T-helper 2 cell (primary cell): ENCODE data around the gene PTPRN2.

ENCODE experiments used
- DNase-seq, 5 experiments: peaks; one replicate each; pipeline versions ENCODE4 v3.0.0 to v3.0.0-alpha.2; 2012 to 2022

PTPRN2 gene

DNA sequence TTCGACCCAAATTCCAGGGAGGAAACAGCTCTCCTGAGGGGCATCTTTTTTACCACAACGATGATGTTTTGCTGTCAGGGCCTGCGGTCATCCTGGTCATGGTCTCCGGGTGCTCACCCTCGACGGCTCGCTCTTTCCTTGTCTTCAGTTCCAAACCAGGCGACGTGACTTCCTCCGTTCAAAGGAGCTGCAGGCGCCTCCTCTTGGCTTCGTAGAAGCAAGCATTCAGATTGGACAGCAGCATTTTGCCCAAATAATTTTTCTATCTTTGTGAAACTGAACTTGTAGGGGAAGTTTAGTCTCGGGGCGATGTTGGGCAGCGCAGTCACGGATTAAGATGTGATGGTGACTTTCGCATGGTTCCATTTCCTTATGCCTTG is 1042.0 kb downstream of the PTPRN2 start:
- no peak for DNase-seq

- DNase-seq = no peak
These were observed 1042.5 kb downstream of the PTPRN2 start for GRCh38 chr7:157544980-157545680.

- DNase-seq = no peak
These were observed 1043.4 kb downstream of the PTPRN2 start for GRCh38 chr7:157544226-157544625.

- DNase-seq = no peak
These were observed 1043.8 kb downstream of the PTPRN2 start for GRCh38 chr7:157543791-157544190.

DNA sequence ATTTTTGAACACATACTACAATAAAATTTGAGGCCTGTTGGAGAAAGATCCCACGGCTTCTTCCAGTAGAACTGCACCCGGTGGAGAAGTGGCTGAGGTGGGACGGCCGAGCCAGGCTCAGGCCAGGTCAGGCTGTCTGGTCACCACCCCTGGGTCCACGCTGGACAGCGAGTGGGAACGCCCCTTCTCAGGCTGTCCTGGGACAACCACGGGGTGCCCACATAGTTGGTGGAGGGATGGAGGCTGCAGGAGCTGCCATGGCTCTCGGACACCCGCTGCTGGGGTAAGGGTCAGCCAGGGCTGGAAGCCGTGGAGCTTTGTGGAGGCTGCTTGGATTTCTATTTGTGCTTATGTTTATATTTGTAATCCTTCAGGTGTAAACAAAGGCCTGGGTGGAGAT is 1044.3 kb downstream of the PTPRN2 start:
- DNase-seq = no peak

DNA sequence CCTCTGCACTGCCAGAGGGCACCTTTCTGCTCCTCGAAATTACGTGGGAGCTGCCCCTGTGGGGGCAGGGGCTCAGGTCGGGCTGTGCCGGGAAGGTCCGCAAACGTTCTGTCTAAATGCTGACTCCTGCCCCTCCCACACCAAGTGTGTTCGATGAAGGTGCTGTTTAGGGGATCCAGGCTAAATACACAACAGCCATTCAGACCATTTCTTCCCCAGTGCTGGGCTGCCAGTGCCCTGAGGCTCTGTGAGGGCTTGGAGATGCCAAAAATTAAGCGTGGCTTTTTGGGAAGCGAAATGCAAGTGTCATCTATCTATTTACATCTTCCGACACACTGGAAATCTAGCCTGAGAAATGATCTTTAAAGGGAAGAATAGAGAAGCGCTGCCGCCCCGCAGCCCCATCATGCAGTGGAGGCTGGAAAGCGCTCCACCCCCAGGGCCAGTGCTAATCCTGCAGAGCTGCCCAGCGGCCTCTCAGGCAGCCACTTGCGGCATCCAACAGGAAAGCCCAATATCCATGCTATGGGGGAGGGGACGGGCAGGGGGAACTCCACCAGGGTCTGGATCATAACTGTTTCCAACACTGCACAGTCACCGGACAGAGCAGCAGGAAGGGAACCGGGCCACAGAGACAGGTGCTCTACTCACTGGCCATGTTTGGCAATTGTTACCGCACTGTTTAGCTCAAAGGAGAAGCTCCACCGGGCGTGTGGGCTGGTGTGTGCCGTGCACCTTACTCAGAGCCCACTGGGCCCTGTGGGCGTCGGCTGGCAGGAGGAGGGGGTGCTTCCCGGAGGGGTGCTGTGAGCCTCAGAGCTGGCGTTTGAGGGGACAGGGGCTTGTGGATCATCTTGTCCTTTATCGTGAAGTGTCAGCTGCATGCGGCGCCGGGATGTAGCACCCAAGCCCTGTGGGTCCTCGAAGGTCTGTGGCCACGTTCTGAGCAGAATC is 1045.3 kb downstream of the PTPRN2 start:
- no peak for DNase-seq

DNA sequence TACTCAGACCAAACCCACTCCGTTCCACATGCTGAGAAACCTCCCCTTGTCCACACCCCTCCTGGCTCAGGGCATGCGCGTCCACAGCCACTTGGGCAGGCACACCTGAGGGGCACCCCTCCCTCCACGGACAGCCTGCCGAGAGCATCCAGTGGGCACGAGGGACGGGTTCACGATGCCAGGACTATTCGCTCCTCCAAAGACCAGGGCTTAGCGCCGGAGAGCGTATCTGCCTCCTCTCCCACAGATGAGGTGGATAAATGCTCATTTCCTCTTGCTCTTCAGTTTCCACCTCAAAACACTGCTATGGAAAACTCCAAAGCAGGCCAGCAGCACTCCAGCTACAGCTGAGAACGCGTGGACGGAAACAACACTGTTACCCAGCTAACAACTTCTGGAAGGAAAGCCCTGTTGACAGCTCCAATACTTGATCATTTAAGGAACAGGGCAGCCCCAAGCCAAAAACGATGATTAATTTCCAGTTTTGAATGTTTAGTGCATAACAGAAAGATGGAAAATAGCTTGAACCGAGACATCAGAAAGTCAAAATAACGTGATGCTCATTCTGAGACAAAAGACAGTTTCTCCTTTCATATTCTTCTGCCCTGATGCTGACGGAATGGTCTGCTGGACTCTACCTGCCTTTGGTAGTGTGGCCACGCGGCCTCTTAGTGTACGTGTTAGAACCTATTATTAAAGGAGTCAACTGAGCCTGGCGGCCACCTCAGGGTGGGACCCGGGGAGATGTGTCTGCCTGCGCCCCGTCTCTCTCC is 1046.1 kb downstream of the PTPRN2 start:
- no peak for DNase-seq

- DNase-seq = no peak
These were observed 1046.9 kb downstream of the PTPRN2 start for GRCh38 chr7:157540606-157541294.

GRCh38 chr7:157540020-157540419 is 1047.6 kb downstream of the PTPRN2 start:
- no peak for DNase-seq

- no peak for DNase-seq
These were observed 1048.1 kb downstream of the PTPRN2 start for GRCh38 chr7:157539521-157539920.

GRCh38 chr7:157538735-157539134 is 1048.9 kb downstream of the PTPRN2 start:
- DNase-seq = no peak

GRCh38 chr7:157538321-157538720 is 1049.3 kb downstream of the PTPRN2 start:
- DNase-seq = no peak

DNA sequence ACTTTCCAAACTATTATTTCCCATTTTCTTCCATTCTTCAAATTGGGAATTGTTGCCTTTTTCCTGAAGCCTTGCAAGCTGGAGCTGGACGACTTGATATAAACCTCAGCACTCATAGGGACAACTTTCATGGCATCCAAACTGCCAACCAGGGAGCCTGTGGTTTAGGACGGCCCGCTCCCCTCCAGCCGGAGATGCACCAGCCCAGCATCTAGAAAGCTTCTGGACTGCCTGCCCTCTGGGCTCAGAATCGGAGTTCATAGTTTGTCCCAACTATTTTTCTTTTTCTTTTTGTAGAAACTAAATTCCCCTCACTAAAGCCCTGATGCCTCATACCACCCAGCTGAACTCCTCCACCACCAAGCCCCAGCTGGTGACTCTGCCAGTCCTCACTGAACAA is 1050.6 kb downstream of the PTPRN2 start:
- DNase-seq = no peak

- DNase-seq = no peak
These were observed 1055.6 kb downstream of the PTPRN2 start for GRCh38 chr7:157532068-157532467.

GRCh38 chr7:157529768-157530560 is 1057.7 kb downstream of the PTPRN2 start:
- no peak for DNase-seq

GRCh38 chr7:157528785-157529341 is 1058.8 kb downstream of the PTPRN2 start:
- DNase-seq = no peak

GRCh38 chr7:157527686-157528085 is 1059.9 kb downstream of the PTPRN2 start:
- no peak for DNase-seq

GRCh38 chr7:157526913-157527634 is 1060.5 kb downstream of the PTPRN2 start:
- DNase-seq = no peak

- no peak for DNase-seq
These were observed 1061.4 kb downstream of the PTPRN2 start for GRCh38 chr7:157526005-157526912.
